ENCODE data around the gene UGT2B10. TPM values are rescaled to one million over a fixed set of nuclear protein-coding genes. Genes with fewer than 3 reads are reported as not detected.

The UGT2B10 gene
- total and polyA plus RNA-seq, 2 of the 8 experiments (the other 6 are each of a cell fraction or from before 2014, with no cell fraction given): not detected

- POLR2A ChIA-PET (ENCODE audit: partially characterized antibody): no interaction called here
- Histone ChIP-seq H4K5ac (ENCODE audit: insufficient read length, low read depth, low read length) (no peak overlapping the region), H3K4me3 (ENCODE audit: extremely low read depth in 1 of 4, insufficient read depth in 2 of 4, low read depth in 3 of 4, low read length in 4 of 4) (no peak overlapping the region), H3K9ac (replicated peaks in 1 of 4; ENCODE audit: extremely low read depth in 1 of 4, low read depth in 3 of 4, low read length in 3 of 4) (no peak overlapping the region), H3K27ac (ENCODE audit: low read depth, low read length) (no peak overlapping the region), H2AK5ac (ENCODE audit: low read depth, low read length) (no peak overlapping the region), H3K4me1 (replicated peaks in 1 of 4; ENCODE audit: control insufficient read depth in 3 of 4, insufficient read depth in 4 of 4, low read length in 3 of 4) (no peaks in the 10 kb centered on the region), H3K4me2 (ENCODE audit: insufficient read depth in 1 of 2, low read depth in 2 of 2, low read length in 2 of 2) (no peak overlapping the region), H3K23me2 (ENCODE audit: low read depth, low read length) (no peaks in the 10 kb centered on the region), H3K23ac (ENCODE audit: insufficient read length) (no peak overlapping the region), H2BK12ac (ENCODE audit: low read depth, low read length) (no peak overlapping the region), H3K9me3 (ENCODE audit: insufficient read depth in 2 of 2, low read depth in 1 of 2, low read length in 1 of 2) (peaks cover 8 to 9% of the 10 kb centered on the region in 2 experiments; a peak in 3 of 4 replicates), H3K56ac (replicated peaks; ENCODE audit: insufficient read length, low read depth, low read length) (no peak overlapping the region), H2BK15ac (ENCODE audit: low read length) (no peak overlapping the region), H4K8ac (ENCODE audit: extremely low read depth, insufficient read depth, low read length) (no peak overlapping the region), H3K79me2 (ENCODE audit: control insufficient read depth in 1 of 2, insufficient read depth in 2 of 2, low read length in 2 of 2) (no peaks in the 10 kb centered on the region), H3K14ac (ENCODE audit: insufficient read length) (no peak overlapping the region), H3K27me3 (replicated peaks in 1 of 4; ENCODE audit: control insufficient read depth in 3 of 4, extremely low read depth in 1 of 4, insufficient read depth in 3 of 4, low read length in 3 of 4) (no peaks in the 10 kb centered on the region), H2BK120ac (replicated peaks; ENCODE audit: low read depth, low read length) (no peak overlapping the region), H2AFZ (ENCODE audit: low read length) (no peak overlapping the region), H2BK20ac (ENCODE audit: low read length) (no peak overlapping the region), H3K79me1 (ENCODE audit: low read depth, low read length) (no peaks in the 10 kb centered on the region), H3K18ac (ENCODE audit: extremely low read depth, low read length) (no peak overlapping the region), H3K36me3 (ENCODE audit: control insufficient read depth in 2 of 4, insufficient read depth in 4 of 4, low read length in 3 of 4) (no peaks in the 10 kb centered on the region; a peak in 1 of 8 replicates), H4K91ac (replicated peaks; ENCODE audit: insufficient read length, low read length) (no peak overlapping the region), H2BK5ac (ENCODE audit: low read depth, low read length) (no peak overlapping the region), H3K4ac (replicated peaks; ENCODE audit: insufficient read length, low read depth, low read length) (no peak overlapping the region), H4K20me1 (replicated peaks in 1 of 2; ENCODE audit: control insufficient read depth in 1 of 2, insufficient read depth in 2 of 2, low read length in 2 of 2) (no peaks in the 10 kb centered on the region)
- TF ChIP-seq CTCF (IDR thresholded peaks at IDR 0.05; ENCODE audit: control extremely low read depth in 1 of 3, insufficient read depth in 1 of 3, low read depth in 1 of 3, low read length in 3 of 3) (no peak), FOSL1 (IDR thresholded peaks at IDR 0.05; ENCODE audit: insufficient read depth, low read depth, low read length) (no peak), SAP30 (IDR thresholded peaks at IDR 0.05; ENCODE audit: insufficient read depth, insufficient replicate concordance, low read length) (no peak), YY1 (IDR thresholded peaks at IDR 0.05; ENCODE audit: low read depth, low read length) (no peak), TEAD4 (IDR thresholded peaks at IDR 0.05; ENCODE audit: low read depth, low read length) (no peak)
- FAIRE-seq: no peak
- CTCF ChIA-PET (ENCODE audit: partially characterized antibody): no interaction called here
- WGBS, 2 experiments (ENCODE audit: extremely low coverage in 1 of 2, insufficient coverage in 1 of 2, insufficient read length in 1 of 2, insufficient replicate concordance in 2 of 2, low coverage in 1 of 2, low lambda C conversion rate in 2 of 2, missing lambda C conversion rate in 1 of 2): 88% methylated on average over 2 of the region's 2 CpGs; no CpG with 5 or more reads in 1 of the 2 experiments
- no peak for DNase-seq (ENCODE audit: low read depth in 1 of 2, low spot score in 2 of 2)
These were observed 4.9 kb upstream of the UGT2B10 start for GRCh38 chr4:68810919-68811318.

Data from H1 (cell line).